HepG2 (cell line): ENCODE data around the gene UBE2I. TPM values are rescaled to one million over a fixed set of nuclear protein-coding genes. Genes with fewer than 3 reads are reported as not detected.
A peak's percentile ranks its signal among the peaks of the same experiment; 100 is the strongest.

Experiments used
- ATAC-seq: fragments of 200-7000 bp; cut with Tn5 transposase; 3 replicates; pipeline ENCODE4 v1.9.1; 2020; ENCODE audit warnings: mild to moderate bottlenecking, moderate library complexity
- BruUV-seq: library from RNA; stranded (reverse); fragments of 400-500 nt; replicated peaks from 2 replicates; lab custom pipeline; 2021; lab: Mats Ljungman, UMichigan
- CTCF ChIA-PET: fragments of 300-600 bp; formaldehyde crosslinking; extraction: SDS; loops from one replicate; lab custom pipeline; 2021; ENCODE audit warnings: low total read pairs, inconsistent platforms, low intra/inter-chr PET ratio; lab: Yijun Ruan, JAX
- POLR2A ChIA-PET: fragments of 350-600 bp; sonication (Branson Sonifier 250); formaldehyde crosslinking; loops from one replicate; lab custom pipeline; 2020; ENCODE audit warnings: antibody characterized with exemption, inconsistent platforms; lab: Yijun Ruan, JAX
- DNase-seq: peaks from one replicate; pipeline ENCODE4 v3.0.0-alpha.2; 2015; ENCODE audit warnings: low spot score
- FAIRE-seq: peaks from 3 replicates; lab custom pipeline; 2011; peaks lifted over from hg19 to GRCh38; lab: Jason Lieb, UNC
- H2AFZ ChIP-seq: one replicate; pipeline ENCODE4 v1.6.1; 2011; ENCODE audit warnings: low read length, inconsistent platforms
- H3K27ac ChIP-seq: fragments of 300-600 bp; 3 replicates; pipeline ENCODE4 v1.8.0; 2011; ENCODE audit warnings: mixed run types, mild to moderate bottlenecking, mixed read lengths, low read length, inconsistent platforms; ENCODE audit not compliant: insufficient read depth; ENCODE audit errors: extremely low read length
- H3K27me3 ChIP-seq, 2 experiments: fragments of 200-600 bp in 1 of 2; 2 replicates in 1 of 2; 3 replicates in 1 of 2; pipeline versions ENCODE4 v1.6.0 to v1.8.0; 2011; ENCODE audit warnings: low read length in 2 of 2, mild to moderate bottlenecking in 2 of 2, moderate library complexity in 2 of 2, inconsistent platforms in 1 of 2; ENCODE audit not compliant: insufficient read depth in 2 of 2, control insufficient read depth in 1 of 2
- H3K36me3 ChIP-seq, 2 experiments: fragments of 200-600 bp in 1 of 2; replicated peaks in 1 of 2; 2 replicates in 1 of 2; 3 replicates in 1 of 2; pipeline versions ENCODE4 v1.5.1 to v1.8.0; 2011; ENCODE audit warnings: low read length in 2 of 2, inconsistent platforms in 1 of 2; ENCODE audit not compliant: insufficient read depth in 2 of 2, control insufficient read depth in 1 of 2
- H3K4me1 ChIP-seq: 2 replicates; pipeline ENCODE4 v1.5.1; 2012; ENCODE audit warnings: low read length, inconsistent platforms; ENCODE audit not compliant: insufficient read depth
- H3K4me2 ChIP-seq: 2 replicates; pipeline ENCODE4 v1.6.0; 2011; ENCODE audit warnings: low read depth, low read length, inconsistent platforms
- H3K4me3 ChIP-seq, 3 experiments: fragments of 200-600 bp in 1 of 3; sonication (generic), shearing (Covaris generic) in 1 of 3; replicated peaks in 1 of 3; 2 replicates each; pipeline ENCODE4 v1.5.1; 2011 to 2016; ENCODE audit warnings: low read length in 3 of 3, inconsistent platforms in 2 of 3, low read depth in 2 of 3, mild to moderate bottlenecking in 2 of 3, control low read depth in 1 of 3, mixed read lengths in 1 of 3; ENCODE audit not compliant: insufficient read depth in 1 of 3
- H3K79me2 ChIP-seq: one replicate; pipeline ENCODE4 v1.6.1; 2011; ENCODE audit warnings: low read length, inconsistent platforms; ENCODE audit not compliant: insufficient read depth
- H3K9ac ChIP-seq: 2 replicates; pipeline ENCODE4 v1.6.0; 2011; ENCODE audit warnings: mild to moderate bottlenecking, low read depth, low read length, inconsistent platforms; ENCODE audit not compliant: insufficient read depth
- H3K9me3 ChIP-seq: 2 replicates; pipeline ENCODE4 v1.5.1; 2012; ENCODE audit warnings: mild to moderate bottlenecking, low read length
- H4K20me1 ChIP-seq: 2 replicates; pipeline ENCODE4 v1.6.0; 2011; ENCODE audit warnings: inconsistent platforms, mild to moderate bottlenecking, low read length, moderate library complexity; ENCODE audit not compliant: insufficient read depth
- GABPB1 ChIP-seq: IDR thresholded peaks from 2 replicates; pipeline ENCODE4 v1.6.1; 2016; ENCODE audit warnings: mild to moderate bottlenecking, missing genetic modification reagents, moderate library complexity, missing compliant biosample characterization
- IKZF1 ChIP-seq: fragments of 450-650 bp; IDR thresholded peaks from 2 replicates; pipeline ENCODE4 v1.7.1; 2016
- KLF9 ChIP-seq: IDR thresholded peaks from 2 replicates; pipeline ENCODE4 v1.6.1; 2016; ENCODE audit warnings: low read depth
- MAFF ChIP-seq: IDR thresholded peaks from 2 replicates; pipeline ENCODE4 v1.6.1; 2011; ENCODE audit warnings: low read depth, low read length, improper control_type of control experiment
- NFKB2 ChIP-seq: sonication (generic); formaldehyde crosslinking; IDR thresholded peaks from 2 replicates; pipeline ENCODE4 v1.4.0; 2020; ENCODE audit warnings: missing genetic modification reagents, borderline replicate concordance
- NFYB ChIP-seq: sonication (generic); formaldehyde crosslinking; IDR thresholded peaks from 2 replicates; pipeline ENCODE4 v1.4.0; 2020; ENCODE audit warnings: missing genetic modification reagents
- PHF5A ChIP-seq: IDR thresholded peaks from one replicate; pipeline ENCODE4 v1.6.1; 2018; ENCODE audit warnings: low read depth, missing genetic modification reagents; ENCODE audit not compliant: unreplicated experiment
- SIN3A ChIP-seq: IDR thresholded peaks from 2 replicates; pipeline ENCODE4 v1.6.1; 2011; ENCODE audit warnings: low read depth, mild to moderate bottlenecking, control low read depth, low read length, borderline replicate concordance
- TBX2 ChIP-seq: sonication (generic); formaldehyde crosslinking; IDR thresholded peaks from 2 replicates; pipeline ENCODE4 v1.5.0; 2020; ENCODE audit warnings: missing genetic modification reagents, mild to moderate bottlenecking, borderline replicate concordance
- TFDP1 ChIP-seq: IDR thresholded peaks from 2 replicates; pipeline ENCODE4 v1.6.1; 2016; ENCODE audit warnings: missing compliant biosample characterization, missing genetic modification reagents, borderline replicate concordance
- ZBTB21 ChIP-seq: sonication (generic); formaldehyde crosslinking; IDR thresholded peaks from 2 replicates; pipeline ENCODE4 v1.4.0; 2020; ENCODE audit warnings: missing genetic modification reagents
- ZNF629 ChIP-seq: sonication (generic); formaldehyde crosslinking; conservative IDR thresholded peaks from 2 replicates; pipeline ENCODE4 v1.5.0; 2020; ENCODE audit warnings: missing genetic modification reagents
- WGBS: methylation state at CpG from one replicate; pipeline ENCODE4 v1.1.6; 2017; ENCODE audit warnings: low lambda C conversion rate; 5-methylcytosine and 5-hydroxymethylcytosine counted together
- in situ Hi-C: cut with HindIII; loops from 2 replicates; pipeline ENCODE4 v1.10.0; 2017; ENCODE audit warnings: low pct_unique_long_range_greater_than_20kb; ENCODE audit not compliant: extremely low pct_ligation_motif_present
- intact Hi-C: fragments of 100-400 bp; cut with micrococcal nuclease; formaldehyde crosslinking; loops from one replicate; pipeline ENCODE4 v1.10.0; 2022; ENCODE audit not compliant: unreplicated experiment
- polyA plus RNA-seq, 8 experiments: library from polyadenylated mRNA; depleted of rRNA in 3 of 8; stranded (reverse) in 7 of 8; unstranded in 1 of 8; fragments of >200 nt; fragmentation: Illumina TruSeq in 4 of 8; extraction: Trizol in 4 of 8; gene quantifications; 2 replicates each; pipeline versions ENCODE4 v1.2.1 to v1.2.3, GENCODE V29; 2011 to 2016; ENCODE audit warnings: low read depth in 4 of 8, missing spikeins in 1 of 8, mixed read lengths in 1 of 8; ENCODE audit not compliant: insufficient read depth in 1 of 8
- total RNA-seq, 5 experiments: library from RNA; depleted of rRNA; stranded (reverse); fragments of >200 nt; fragmentation: Illumina TruSeq; extraction: Trizol; gene quantifications; 2 replicates each; pipeline ENCODE4 v1.2.3, GENCODE V29; 2016; ENCODE audit warnings: low read depth in 1 of 5
- TF ChIP-seq, protein P1 (sequence below): sonication (generic); formaldehyde crosslinking; IDR thresholded peaks from 2 replicates; pipeline ENCODE4 v1.8.1; 2023; ENCODE audit warnings: mild to moderate bottlenecking, inconsistent platforms, moderate library complexity, missing genetic modification reagents, borderline replicate concordance

The UBE2I gene
- total and polyA plus RNA-seq, 2 of the 13 experiments (the other 11 are each of a cell fraction or from before 2014, with no cell fraction given): 75.8 to 98.9 TPM

DNA sequence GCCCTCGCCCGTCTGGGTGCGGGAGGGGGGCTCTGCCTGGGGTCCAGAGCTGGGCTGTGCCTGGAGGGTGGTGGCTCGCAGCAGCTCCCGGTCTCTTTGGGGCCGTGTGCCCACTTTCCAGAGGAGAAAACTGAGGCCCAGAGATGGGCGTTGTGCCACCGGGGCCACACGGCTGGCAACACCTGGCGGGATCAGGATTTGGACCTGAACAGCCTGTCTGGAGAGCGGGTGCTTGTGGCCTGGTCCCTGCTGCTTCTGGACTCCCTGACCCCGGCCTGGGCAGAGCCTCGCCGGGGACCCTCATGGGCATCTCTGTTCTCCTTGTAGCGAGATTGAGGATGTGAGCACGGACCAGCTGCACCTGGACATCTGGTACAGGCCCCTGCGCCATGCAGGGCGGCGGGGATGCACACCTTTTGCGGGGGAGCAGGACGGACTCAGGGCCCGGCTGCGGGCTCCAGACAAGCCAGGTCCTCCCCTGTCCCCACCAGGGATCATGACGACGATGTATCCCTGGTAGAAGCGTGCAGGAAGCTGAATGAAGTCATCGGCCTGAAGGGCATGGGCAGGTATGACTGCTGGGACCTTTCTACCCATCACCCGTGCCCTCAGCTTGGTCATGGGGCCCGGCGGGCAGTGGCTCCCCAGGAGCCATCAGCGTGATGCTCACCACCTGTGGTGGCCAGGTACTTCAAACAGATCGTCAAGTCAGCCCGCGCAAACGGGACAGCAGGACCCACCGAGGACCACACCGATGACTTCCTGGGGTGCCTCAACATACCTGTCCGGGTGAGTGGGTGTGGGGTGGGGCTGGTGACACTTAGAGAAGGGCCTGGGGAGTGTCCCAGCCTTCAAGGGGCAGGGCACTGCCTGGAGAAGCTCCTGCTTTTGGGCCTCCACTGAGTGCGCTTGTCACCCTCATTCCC, 32.3 kb downstream of the UBE2I start:
- Histone ChIP-seq H3K9me3 (no peaks in the 10 kb centered on the region), H3K27ac (no peak overlapping the region), H4K20me1 (no peaks in the 10 kb centered on the region), H3K4me2 (peak overlapping the region; percentile 71; the same call in 1 of the 2 replicates), H3K79me2 (no peaks in the 10 kb centered on the region), H3K4me3 (0 out of 6 replicates have a peak overlapping the region, but pooled peaks of 1 of the 3 experiments have one; percentile 59)
- ATAC-seq (no peak), FAIRE-seq (no peak)
- POLR2A ChIA-PET: no interaction called here
- BruUV-seq: no TSS peak
- in situ Hi-C loops: no loop called here
- TF ChIP-seq ZBTB21 (CRISPR knock-in tag): no peak
- TF ChIP-seq ZNF629 (CRISPR knock-in tag): peak; percentile 79
- no peak for TF ChIP-seq KLF9 (CRISPR knock-in tag)
- TF ChIP-seq NFKB2 (CRISPR knock-in tag): no peak
- TF ChIP-seq, all 625 proteins: peak for 1
- CTCF ChIA-PET: no interaction called here
- intact Hi-C loops: no loop called here
- Histone ChIP-seq H3K27me3 (peaks cover 4 to 31% of the 10 kb centered on the region in 2 experiments; a peak in 3 of 5 replicates), H3K4me1 (peaks cover 19% of the 10 kb centered on the region), H2AFZ (no peak overlapping the region), H3K36me3 (no peaks in the 10 kb centered on the region), H3K9ac (no peak overlapping the region)
- DNase-seq: no peak
- 89% methylated on average over 5 of the region's 39 CpGs for WGBS

DNA sequence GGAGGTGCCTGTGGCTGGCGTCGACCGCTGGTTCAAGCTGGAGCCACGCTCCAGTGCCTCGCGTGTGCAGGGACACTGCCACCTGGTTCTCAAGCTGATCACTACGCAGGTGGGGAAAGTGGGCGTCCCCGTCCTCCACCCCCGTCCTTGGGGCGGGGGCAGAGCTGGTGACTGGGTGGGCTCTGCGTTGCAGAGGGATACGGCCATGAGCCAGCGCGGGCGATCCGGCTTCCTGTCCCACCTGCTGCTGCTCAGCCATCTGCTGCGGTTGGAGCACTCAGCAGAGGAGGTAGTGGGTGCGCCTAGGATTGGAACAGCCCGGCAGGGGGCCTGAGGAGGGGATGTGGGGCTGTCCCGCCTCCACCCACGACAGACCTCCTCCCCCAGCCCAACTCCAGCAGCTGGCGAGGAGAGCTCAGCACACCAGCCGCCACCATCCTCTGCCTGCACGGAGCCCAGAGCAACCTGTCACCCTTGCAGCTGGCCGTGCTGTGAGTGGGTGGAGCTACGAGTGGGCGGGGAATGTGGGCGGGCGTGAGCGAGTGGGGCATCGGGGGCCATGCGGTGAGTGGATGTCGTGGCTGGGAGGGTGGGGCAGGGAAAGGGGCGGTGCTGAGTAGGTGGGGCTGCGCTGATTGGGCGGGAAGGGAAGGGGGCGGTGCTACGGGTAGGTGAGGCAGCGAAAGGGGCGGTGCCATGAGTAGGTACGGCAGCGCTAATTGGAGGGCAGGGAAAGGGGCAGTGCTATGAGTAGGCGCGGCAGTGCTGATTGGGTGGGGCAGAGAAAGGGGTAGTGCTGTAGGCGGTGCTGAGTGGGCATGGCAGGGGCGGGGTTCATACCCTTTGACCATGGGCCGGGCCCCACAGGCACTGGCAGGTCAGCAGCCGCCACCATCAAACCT, 33.3 kb downstream of the UBE2I start:
- peaks cover 19% of the 10 kb centered on the region for H3K4me1 ChIP-seq
- H3K36me3 ChIP-seq: no peaks in the 10 kb centered on the region; a peak in 1 of 5 replicates
- DNase-seq (peak; percentile 96), FAIRE-seq (peak; percentile 93), ATAC-seq (peak; percentile 93)
- H3K4me3 ChIP-seq: peak overlapping the region; percentile 60 to 87 (median 71)
- no peaks in the 10 kb centered on the region for H3K9me3 ChIP-seq
- WGBS: 2% methylated on average over 26 of the region's 49 CpGs
- peak overlapping the region; percentile 99 for H3K4me2 ChIP-seq
- peaks cover 4 to 29% of the 10 kb centered on the region in 2 experiments; a peak in 3 of 5 replicates for H3K27me3 ChIP-seq
- H3K27ac ChIP-seq: no peak overlapping the region
- no TSS peak for BruUV-seq
- intact Hi-C loops (no loop called here), in situ Hi-C loops (no loop called here)
- ChIA-PET CTCF (no interaction called here), POLR2A (interaction anchor here (0.6 to 2.3 kb wide), 8 partner anchors 11 to 169 kb away, joined by 3 to 25 read pairs (median 4); partner anchors contain the start of genes BAIAP3, UBE2I and UQCC4)
- peak overlapping the region; percentile 57 for H3K9ac ChIP-seq
- no peaks in the 10 kb centered on the region for H3K79me2 ChIP-seq
- no peaks in the 10 kb centered on the region for H4K20me1 ChIP-seq
- no peak overlapping the region for H2AFZ ChIP-seq
- no peak for TF ChIP-seq PHF5A
- TF ChIP-seq NFYB (CRISPR knock-in tag): peak; percentile 91
- TF ChIP-seq TBX2 (CRISPR knock-in tag): peak; percentile 36
- no peak for TF ChIP-seq IKZF1
- peak; percentile 74; the same call in 1 of the 2 replicates for TF ChIP-seq SIN3A
- TF ChIP-seq TFDP1 (CRISPR knock-in tag): peak; percentile 27; the same call in 1 of the 2 replicates
- TF ChIP-seq, protein P1, sequence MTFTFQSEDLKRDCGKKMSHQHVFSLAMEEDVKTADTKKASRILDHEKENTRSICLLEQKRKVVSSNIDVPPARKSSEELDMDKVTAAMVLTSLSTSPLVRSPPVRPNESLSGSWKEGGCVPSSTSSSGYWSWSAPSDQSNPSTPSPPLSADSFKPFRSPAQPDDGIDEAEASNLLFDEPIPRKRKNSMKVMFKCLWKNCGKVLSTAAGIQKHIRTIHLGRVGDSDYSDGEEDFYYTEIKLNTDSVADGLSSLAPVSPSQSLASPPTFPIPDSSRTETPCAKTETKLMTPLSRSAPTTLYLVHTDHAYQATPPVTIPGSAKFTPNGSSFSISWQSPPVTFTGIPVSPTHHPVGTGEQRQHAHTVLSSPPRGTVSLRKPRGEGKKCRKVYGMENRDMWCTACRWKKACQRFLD (CRISPR knock-in tag): no peak
- TF ChIP-seq MAFF: peak; percentile 58
- TF ChIP-seq GABPB1 (CRISPR knock-in tag): peak; percentile 47; the same call in 1 of the 2 replicates
